NCI-H524 treated with DMSO at 0.1 percent for 48 hours (cell line): ENCODE results near the gene SCNN1B.
"Not testable (repeated sequence)": the region's sequence is repeated elsewhere in the genome, so short reads cannot be mapped to it uniquely, and the experiment has no call there.

Experiments
- DNase-seq: peaks from one replicate; lab custom pipeline; 2025; lab: John Stamatoyannopoulos, UW

SCNN1B gene

DNA sequence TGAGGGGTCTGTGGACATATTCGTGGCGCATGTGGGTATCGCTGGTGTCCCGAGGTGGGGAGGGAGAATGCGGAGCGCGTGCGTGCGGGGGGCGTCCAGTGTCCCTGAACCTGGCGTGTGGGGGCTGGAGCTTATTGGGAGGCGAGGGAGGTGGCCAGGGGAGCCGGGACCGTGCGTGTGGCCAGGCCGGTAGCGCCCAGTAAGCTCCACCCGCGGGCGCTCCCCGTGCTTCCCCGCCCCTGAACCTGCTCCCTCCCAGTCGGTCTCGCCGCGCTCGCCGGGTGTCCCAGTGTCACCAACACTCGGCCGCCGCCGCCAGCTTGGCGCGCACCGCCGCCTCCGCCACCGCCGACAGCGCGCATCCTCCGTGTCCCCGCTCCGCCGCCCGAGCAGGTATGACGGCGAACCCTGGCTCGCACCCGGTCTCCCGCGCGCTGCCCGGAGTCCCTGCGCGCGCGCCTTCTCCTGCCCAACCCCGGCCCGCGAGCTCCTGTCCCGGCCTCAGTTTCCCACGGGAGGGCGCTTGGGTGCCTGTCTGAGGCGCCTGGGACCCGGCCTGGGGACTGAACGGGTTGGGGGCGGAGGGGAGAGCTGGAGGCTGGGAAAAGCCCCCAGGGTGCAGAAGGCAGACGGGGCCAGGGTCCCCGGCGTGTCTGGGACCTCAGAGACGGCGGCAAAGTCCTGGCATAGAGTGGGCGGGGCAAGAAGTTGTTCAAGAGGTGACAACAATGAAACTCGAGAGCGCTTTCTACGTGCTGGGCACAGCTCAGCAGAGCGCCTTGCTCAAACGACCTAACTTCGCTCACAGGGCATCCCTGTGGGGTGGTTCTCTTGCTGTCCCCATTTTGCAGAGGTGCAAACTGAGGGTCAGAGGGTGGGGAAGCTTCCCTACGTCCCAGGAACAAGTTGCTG is at the start of gene SCNN1B:
Gene SCNN1B (plus strand): TSS at position 258 of the 912 bp plus-strand sequence. CDS start 46,298 bp downstream, outside the sequence.
- DNase-seq, result no peak

DNA sequence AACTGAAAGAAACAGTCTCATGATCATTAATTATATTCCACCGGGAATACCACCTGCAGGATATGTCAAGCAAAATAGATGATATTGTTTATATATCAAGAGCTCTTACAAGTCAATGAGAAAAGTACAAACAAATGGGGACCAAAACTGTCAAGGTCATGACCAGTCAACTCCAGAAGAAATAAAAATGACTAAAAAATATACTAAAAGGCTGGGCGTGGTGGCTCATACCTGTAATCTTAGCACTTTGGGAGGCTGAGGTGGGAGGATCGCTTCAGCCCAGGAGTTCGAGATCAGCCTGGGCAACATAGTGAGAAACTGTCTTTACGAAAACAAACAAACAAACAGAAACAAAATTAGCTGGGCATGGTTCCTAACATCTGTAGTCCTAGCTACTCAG is 49.8 kb upstream of the SCNN1B start:
- no peak for DNase-seq

- DNase-seq, result not testable (repeated sequence)
Observed at GRCh38 chr16:23253650-23254049, 48.5 kb upstream of the SCNN1B start.

DNA sequence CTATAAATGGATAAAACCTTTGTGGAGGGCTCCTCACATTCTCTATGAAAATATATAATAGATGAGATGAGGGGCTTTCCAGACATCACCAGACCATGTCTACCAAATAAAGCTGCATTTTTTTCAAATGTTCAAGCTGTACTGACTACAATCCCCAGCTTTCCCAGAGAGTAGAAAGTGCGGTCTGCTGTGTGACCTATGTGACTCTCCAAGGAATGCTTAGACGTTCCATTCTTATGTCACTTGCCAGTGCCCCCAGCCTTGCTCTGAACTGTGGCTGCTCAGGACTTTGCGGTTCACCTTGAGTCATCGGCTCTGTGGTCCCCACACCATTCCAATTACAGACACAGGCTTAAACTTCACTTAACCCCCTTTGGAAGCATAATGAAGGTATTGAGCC is 47.8 kb upstream of the SCNN1B start:
- DNase-seq, result no peak

DNA sequence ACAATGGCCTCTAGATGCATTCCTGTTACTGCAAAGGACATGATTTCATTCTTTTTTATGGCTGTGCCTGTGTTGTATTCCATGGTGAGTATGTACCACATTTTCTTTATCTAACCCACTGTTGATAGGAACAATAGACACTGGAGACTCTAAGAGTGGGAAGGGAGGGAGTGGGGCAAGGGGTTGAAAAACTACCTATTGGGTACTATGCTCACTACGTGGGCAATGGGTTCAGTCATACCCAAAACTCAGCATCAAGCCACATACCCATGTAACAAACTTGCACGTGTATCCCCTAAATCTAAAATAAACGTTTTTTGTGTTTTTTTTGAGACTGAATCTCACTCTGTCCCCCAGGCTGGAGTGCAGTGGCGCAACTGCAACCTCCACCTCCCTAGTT is 47.1 kb upstream of the SCNN1B start:
- DNase-seq, result no peak

GRCh38 chr16:23256440-23256839 is 45.7 kb upstream of the SCNN1B start:
- no peak for DNase-seq

DNA sequence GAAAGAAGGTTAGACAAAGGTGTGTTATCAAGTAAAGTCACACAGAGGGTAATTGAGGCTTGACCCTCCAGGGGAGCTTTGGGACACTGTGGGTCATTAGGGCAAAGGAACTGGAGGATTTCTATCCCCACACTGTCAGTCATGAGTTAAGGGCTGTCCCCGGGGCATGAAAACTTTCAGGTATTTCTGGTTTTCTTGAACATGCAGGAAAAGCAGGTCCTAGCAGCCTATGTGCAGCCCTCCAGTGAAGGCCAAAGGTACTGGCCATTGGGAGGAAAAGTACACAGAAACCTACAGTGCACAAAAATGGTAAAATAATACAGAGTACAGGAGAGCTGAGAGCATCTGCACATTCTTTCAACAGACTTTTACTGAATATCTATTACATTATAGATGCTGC is 44.4 kb upstream of the SCNN1B start:
- DNase-seq, result no peak

DNA sequence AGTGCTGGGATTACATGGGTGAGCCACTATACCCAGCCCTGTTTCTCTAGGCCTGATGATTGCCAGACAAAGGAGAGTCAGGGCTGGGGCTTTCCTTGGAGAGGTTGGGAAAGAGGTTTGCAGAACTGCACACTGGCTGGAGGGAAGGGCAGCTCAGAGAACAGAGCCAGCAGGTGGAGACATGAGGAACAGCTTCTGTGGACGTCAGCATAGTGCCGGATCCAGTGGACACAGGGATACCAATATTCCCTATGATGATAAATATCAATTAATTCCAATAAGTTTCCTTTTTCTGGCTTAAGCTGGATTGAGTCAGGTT is 43.2 kb upstream of the SCNN1B start:
- DNase-seq, result no peak

GRCh38 chr16:23267647-23268046 is 34.5 kb upstream of the SCNN1B start:
- no peak for DNase-seq

- DNase-seq, result no peak
Observed at GRCh38 chr16:23268561-23268960, 33.5 kb upstream of the SCNN1B start.

- no peak for DNase-seq
Observed at GRCh38 chr16:23269248-23269953, 32.7 kb upstream of the SCNN1B start.

DNA sequence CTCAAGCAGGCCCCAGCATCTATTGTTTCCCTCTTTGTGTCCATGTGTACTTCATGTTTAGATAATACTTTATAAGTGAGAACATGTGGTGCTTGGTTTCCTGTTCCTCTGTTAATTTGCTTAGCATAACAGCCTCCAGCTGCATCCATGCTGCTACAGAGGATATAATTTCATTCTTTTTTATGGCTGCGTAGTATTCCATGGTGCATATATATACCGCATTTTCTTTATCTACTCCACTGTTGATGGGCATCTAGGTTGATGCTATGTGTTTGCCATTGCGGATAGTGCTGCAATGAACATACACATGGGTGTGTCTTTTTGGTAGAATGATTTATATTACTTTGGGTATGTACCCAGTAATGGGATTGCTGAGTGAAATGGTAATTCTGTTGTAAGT is 31.4 kb upstream of the SCNN1B start:
- no peak for DNase-seq

DNA sequence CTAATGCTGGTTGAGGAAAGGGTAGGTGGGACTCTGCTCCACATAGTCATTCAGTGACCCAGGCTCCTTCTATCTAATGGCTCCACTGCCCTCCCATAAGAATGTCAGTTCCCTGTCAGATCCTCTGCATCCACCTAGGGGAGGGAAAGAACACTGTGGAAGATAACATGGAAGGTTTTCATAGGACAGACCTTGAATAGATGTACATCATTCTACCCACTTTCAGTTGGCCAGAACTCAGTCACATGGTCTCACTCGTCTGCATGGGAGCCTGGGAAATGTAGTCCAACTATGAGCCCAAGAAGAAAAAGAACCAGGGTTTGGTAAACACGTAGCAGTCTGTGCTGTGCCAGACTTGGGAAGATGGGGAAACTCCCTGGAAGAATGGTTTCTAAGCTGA is 27.1 kb upstream of the SCNN1B start:
- DNase-seq, result no peak

DNA sequence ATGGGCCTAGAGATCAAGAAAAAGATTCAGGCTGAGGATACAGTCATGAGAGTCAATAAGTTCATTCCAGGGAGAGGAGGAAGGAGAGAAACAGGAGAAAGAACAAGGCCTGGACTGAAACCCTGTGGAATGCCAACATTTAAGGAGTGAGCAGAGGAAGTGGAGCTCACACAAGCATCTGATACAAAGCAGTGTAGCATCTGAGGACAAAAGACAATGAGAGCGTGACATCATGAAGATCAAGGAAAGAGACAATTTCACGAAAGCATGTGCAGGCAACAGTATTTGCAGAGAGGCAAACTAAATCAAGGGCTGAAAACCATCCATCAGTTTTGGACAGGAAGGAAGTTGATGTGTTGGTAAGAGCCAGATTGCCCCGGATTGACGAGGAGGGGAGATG is 25.3 kb upstream of the SCNN1B start:
- no peak for DNase-seq

DNA sequence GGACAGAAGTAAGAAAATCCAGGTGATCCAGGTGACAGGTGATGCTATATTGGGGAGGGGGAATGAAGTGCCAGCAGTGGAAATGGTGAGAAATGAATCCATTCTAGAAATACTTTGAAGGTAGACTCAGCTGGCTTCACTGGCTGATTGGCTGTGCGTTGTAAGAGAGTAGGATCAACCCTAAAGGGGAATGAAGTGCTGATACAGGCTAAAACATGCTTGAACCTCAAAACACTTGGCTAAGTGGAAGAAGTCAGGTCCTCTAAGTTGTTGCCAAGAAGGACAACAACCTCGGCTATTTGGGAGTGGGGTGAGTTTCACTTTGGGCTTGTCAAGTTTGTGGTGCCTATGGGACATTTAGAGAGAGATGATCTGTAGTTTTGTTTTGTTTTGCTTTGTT is 24.1 kb upstream of the SCNN1B start:
- DNase-seq, result no peak

GRCh38 chr16:23279721-23280153 is 22.4 kb upstream of the SCNN1B start:
- DNase-seq, result peak; percentile 45

GRCh38 chr16:23280483-23280967 is 21.6 kb upstream of the SCNN1B start:
- no peak for DNase-seq

GRCh38 chr16:23282568-23282967 is 19.5 kb upstream of the SCNN1B start:
- DNase-seq, result no peak

DNA sequence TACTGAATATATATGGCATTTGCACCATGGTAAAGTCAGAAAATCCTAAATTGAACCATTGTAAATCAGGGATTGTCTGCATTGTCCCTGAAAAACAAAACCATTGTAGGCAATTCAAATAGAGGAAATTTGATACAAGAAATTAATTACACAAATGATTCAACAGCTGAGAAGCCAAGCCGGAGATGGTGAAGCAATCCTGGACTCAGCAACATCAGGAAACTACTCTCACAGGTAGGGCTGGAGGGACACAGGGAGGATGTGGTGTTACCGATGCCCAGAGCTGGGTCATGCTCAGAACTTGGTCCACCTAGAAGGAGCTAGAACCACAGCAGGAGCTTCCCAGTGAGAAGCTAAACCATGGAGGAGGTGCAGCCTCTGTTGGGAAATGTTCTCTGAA is 18.5 kb upstream of the SCNN1B start:
- DNase-seq, result no peak

DNA sequence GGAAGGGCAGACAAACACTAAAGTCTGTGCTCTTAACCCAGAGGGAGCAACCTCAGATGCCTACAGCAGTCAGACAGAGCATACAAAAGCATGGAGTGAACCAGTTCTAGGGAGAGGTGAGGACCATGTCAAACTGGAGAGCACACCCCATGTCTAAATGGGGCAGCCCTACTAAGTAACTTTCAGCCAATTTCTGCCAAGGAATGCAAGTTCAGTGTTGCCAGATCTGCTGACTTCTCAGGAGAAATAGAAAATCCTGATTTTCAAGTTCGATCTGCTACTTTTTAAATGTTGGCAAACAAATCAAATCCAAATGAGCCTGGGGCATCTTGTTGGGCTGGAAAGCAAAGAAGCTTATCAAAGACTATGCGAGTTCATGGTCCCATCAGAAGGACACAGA is 17.5 kb upstream of the SCNN1B start:
- no peak for DNase-seq

DNA sequence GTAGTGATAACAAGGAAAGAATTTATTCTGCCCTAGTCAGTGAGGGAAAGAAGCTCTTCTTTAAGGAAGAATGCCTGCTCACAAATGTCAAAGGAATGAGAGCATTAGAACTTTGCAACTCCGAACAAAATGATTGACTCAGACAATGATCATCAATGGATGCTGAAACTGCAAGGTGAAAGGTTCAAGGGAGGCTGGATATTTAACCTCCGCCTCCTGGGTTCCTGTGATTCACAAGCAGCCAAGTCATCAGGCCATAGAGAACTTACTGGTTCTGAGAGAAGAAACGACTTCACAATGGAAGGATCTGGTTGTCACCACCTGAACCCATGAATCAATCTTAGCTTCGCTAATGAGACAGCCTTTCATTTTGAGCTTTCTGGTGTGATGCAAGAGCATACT is 16.0 kb upstream of the SCNN1B start:
- no peak for DNase-seq

GRCh38 chr16:23288209-23288608 is 13.9 kb upstream of the SCNN1B start:
- no peak for DNase-seq
